NB4 (cell line): ENCODE results near the gene MYL4.

Experiments used
- DNase-seq: peaks from one replicate; pipeline ENCODE4 v3.0.0; 2010; ENCODE audit warnings: low read depth
- H3K4me3 ChIP-seq: one replicate; pipeline ENCODE4 v1.5.1; 2011; ENCODE audit warnings: mild to moderate bottlenecking, low read depth, low read length, moderate library complexity
- CTCF ChIP-seq: IDR thresholded peaks from one replicate; pipeline ENCODE4 v1.5.1; 2012; ENCODE audit warnings: low read depth, low read length
- MYC ChIP-seq: IDR thresholded peaks from 2 replicates; pipeline ENCODE4 v1.6.1; 2011; ENCODE audit warnings: low read depth, low read length
- POLR2A ChIP-seq: IDR thresholded peaks from 2 replicates; pipeline ENCODE4 v1.6.1; 2011; ENCODE audit warnings: mild to moderate bottlenecking; ENCODE audit not compliant: insufficient read length; ENCODE audit errors: extremely low read depth
- TF ChIP-seq, protein P1 (sequence below): IDR thresholded peaks from 2 replicates; pipeline ENCODE4 v1.6.1; 2011; ENCODE audit warnings: low read depth, low read length

The MYL4 gene

DNA sequence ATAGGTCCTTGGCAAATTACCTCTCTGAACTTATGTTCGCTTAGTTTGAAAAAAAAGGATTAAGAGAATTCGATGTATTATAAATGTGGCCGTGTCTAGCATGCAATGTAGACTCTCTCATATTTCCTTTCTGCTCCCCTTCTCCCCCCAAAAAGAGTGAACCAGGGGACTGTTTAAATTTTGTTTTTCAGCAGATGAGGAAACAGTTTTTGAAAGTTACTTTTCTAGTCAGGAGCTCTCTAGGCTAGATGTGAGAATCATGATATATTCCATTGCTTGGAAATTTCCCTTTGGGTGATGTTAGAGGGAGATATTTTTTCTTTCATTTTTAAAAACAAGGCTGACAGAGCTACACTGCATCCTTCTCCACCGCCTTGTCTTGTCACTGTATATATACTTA is 18.9 kb upstream of the MYL4 start:
- no peak for TF ChIP-seq MYC
- TF ChIP-seq, protein P1, sequence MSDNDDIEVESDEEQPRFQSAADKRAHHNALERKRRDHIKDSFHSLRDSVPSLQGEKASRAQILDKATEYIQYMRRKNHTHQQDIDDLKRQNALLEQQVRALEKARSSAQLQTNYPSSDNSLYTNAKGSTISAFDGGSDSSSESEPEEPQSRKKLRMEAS: no peak
- TF ChIP-seq POLR2A: no peak
- no peak for TF ChIP-seq CTCF
- DNase-seq: no peak
- no peak overlapping the region for H3K4me3 ChIP-seq

DNA sequence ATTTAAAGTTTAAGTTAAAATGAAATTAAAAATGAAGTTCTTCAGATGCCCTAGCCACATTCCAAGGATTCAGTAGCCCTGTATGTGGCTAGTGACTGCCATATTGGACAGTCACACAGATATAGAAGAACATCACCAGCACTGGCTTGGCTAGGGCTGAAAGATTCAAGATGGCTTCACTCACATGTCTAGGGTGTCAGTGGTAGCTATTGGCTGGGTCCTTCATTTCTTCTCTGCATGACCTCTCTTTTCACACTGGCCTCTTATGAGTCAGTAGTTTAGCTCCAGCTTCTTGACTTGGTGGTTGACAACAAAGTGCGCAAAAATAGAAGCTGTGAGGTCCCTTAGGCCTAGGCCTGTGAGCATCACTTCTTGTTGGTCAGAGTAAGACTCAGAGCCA is 18.4 kb upstream of the MYL4 start:
- no peak for DNase-seq
- TF ChIP-seq POLR2A (no peak), CTCF (no peak), MYC (no peak)
- TF ChIP-seq, protein P1: no peak
- no peak overlapping the region for H3K4me3 ChIP-seq

DNA sequence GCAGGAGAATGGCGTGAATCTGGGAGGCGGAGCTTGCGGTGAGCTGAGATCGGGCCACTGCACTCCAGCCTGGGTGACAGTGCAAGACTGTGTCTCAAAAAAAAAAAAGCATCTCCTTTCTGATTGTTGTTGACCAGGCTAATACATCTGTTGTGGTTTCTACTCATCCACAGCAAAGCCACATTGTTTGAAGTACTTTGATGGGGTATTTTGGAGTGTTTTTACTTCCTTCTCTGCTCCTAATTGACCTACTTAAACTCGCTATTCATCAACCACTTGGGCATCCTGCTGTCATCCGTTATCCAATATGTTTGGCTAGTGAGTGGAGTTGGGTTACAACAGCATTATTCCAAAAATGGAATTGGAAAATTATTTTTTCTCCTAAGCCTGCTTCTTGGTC is 16.6 kb upstream of the MYL4 start:
- H3K4me3 ChIP-seq: no peak overlapping the region
- TF ChIP-seq CTCF: no peak
- no peak for TF ChIP-seq MYC
- TF ChIP-seq POLR2A: no peak
- TF ChIP-seq, protein P1: no peak
- peak; percentile 33 for DNase-seq

GRCh38 chr17:47193931-47194511 is 15.1 kb upstream of the MYL4 start:
- TF ChIP-seq, protein P1: no peak
- TF ChIP-seq POLR2A (no peak), MYC (no peak), CTCF (no peak)
- no peak overlapping the region for H3K4me3 ChIP-seq
- DNase-seq: no peak

- TF ChIP-seq MYC (no peak), CTCF (no peak), POLR2A (no peak)
- TF ChIP-seq, protein P1: no peak
- DNase-seq: no peak
- H3K4me3 ChIP-seq: no peak overlapping the region
These were observed 11.3 kb upstream of the MYL4 start for GRCh38 chr17:47197821-47198220.
